ENCODE data around the gene TMEM131.

GRCh38 chr2:97727296-97727695 lies 268.5 kb downstream of the TMEM131 start:
- TF ChIP-seq, protein P1, sequence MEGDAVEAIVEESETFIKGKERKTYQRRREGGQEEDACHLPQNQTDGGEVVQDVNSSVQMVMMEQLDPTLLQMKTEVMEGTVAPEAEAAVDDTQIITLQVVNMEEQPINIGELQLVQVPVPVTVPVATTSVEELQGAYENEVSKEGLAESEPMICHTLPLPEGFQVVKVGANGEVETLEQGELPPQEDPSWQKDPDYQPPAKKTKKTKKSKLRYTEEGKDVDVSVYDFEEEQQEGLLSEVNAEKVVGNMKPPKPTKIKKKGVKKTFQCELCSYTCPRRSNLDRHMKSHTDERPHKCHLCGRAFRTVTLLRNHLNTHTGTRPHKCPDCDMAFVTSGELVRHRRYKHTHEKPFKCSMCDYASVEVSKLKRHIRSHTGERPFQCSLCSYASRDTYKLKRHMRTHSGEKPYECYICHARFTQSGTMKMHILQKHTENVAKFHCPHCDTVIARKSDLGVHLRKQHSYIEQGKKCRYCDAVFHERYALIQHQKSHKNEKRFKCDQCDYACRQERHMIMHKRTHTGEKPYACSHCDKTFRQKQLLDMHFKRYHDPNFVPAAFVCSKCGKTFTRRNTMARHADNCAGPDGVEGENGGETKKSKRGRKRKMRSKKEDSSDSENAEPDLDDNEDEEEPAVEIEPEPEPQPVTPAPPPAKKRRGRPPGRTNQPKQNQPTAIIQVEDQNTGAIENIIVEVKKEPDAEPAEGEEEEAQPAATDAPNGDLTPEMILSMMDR (IDR thresholded peaks at IDR 0.05), result no peak
- TF ChIP-seq POLR2A (IDR thresholded peaks at IDR 0.05), result no peak
